NCI-H2081 treated with DMSO at 0.1 percent for 48 hours (cell line): ENCODE data around the gene PTK6.
"Not testable (repeated sequence)": the region's sequence is repeated elsewhere in the genome, so short reads cannot be mapped to it uniquely, and the experiment has no call there.

Experiments
- DNase-seq: peaks from one replicate; lab custom pipeline; 2025; lab: John Stamatoyannopoulos, UW

PTK6 gene

DNA sequence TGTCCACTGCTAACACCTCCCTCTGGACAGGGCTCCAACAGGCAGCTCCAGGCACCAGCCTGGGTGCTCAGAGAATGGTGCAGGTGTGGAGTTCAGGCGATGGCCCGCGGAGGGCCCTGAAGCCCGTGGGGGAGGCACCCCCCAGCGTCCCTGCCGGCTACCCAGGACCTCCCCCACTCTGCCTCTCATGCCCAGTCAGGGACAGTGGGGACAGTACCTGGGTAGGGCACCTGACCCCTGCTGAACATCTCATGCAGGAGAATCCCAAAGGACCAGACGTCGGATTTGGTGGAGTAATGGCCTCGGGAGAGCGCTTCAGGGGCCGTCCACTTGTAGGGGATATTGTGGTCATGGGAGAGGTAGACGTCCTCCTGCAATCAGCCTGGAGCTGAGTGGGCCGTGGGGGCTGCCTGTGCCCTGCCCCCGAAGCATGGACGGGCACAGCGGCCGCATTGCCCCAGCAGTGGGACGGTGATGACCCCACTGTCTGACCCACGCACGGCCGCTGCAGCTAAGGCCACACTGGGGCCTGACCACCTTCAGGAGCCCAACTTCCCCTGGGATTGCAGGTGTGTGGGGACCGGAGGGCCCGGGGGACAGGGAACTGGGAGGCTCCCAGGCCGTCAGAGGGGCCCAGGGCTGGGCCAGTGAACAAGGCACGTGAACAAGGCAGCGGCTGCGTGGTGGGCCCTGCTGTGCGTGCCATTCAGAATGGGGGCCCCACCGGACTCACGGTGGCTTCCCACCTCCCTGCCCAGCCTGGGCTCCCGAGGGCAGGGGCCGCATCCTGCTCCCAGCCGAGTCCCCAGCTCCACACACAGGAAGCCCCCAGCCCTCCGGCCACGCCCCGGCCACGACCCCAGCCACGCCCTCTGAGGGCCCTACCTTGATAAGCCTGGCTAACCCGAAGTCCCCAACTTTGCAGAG lies 7.1 kb downstream of the PTK6 start:
- no peak for DNase-seq

DNA sequence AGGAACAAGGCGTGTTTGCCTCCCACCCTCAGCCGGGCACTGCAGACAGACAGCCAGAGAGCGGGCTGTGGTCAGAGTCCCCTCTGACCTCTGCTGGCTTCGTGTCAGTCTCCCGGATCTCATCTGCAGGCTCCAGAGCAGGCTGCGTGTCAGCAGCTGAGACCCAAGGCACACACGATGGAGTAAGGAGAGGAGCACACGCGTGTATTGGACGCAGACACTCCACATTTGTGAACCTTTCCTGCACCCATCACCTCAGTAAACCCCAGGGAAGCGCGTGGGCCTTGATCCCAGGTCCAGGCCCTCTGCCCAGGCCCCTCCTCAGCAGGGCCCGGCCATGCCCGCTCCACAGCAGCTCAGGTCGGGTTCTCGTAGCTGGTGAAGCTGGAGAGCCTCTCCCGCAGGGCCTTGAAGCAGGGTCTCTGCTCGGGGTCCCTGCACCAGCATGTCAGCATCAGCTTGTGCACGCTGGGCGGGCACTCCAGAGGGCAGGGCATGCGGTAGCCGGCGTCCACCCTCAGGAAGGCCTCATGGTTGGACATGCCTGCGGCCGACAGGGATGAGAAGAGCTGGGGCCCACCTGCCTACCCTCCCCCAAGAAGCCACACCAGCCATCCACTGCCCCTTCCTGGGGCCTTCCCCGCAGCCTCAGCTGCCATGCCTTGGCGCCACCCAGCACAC lies 7.9 kb downstream of the PTK6 start:
- no peak for DNase-seq

DNA sequence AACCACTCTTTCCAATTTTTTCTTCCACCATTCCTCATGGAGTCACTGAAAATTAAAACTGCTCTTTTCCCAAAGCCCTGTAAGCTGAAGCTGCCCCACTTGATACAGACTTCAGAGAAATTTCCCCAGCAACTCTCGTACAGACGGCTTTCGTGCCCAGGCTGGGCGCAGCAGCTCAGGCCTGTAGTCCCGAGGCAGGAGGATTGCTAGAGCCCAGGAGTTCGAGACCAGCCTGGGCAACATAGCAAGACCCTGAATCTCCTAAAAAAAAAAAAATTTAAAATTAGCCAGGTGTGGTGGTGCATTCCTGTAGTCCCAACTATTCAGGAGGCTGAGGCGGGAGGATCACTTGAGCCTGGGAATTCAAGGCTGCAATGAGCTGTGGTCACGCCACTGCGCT lies 10.0 kb downstream of the PTK6 start:
- DNase-seq, result no peak

DNA sequence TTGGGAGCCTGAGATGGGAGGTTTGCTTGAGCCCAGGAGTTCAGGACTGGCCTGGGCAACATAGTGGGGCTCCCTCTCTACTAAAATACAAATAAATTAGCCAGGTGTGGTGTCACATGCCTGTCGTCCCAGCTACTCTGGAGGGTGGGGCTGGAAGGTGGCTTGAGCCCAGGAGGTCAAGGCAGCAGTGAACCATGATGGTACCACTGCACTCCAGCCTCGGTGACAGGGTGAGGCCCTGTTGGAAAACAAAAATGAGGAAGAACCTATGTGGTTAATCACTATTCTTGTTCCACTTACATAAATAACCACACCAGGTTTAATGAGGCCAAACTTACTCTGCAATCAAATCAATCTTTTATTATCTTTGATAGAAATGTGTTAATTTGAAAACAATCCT lies 11.2 kb downstream of the PTK6 start:
- DNase-seq, result no peak

DNA sequence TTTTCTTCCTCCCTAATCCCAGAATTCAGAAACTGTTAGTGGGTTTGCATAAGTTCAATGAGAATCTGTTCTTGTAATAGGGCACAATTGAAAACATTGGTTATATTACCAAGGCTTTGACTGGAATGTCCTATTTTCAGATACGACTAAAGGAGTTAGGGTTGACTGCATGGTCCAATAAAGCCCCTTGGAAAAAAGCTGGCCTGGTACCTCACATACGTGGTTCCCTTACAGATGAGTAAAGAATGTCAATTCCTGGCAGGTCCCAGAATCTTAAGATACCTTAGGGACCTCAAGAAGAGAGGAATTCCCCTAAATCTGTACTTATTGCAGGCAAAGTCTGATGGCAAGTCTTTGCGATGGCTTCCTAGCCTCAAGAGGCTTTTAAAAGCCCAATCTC lies 12.0 kb downstream of the PTK6 start:
- no peak for DNase-seq

DNA sequence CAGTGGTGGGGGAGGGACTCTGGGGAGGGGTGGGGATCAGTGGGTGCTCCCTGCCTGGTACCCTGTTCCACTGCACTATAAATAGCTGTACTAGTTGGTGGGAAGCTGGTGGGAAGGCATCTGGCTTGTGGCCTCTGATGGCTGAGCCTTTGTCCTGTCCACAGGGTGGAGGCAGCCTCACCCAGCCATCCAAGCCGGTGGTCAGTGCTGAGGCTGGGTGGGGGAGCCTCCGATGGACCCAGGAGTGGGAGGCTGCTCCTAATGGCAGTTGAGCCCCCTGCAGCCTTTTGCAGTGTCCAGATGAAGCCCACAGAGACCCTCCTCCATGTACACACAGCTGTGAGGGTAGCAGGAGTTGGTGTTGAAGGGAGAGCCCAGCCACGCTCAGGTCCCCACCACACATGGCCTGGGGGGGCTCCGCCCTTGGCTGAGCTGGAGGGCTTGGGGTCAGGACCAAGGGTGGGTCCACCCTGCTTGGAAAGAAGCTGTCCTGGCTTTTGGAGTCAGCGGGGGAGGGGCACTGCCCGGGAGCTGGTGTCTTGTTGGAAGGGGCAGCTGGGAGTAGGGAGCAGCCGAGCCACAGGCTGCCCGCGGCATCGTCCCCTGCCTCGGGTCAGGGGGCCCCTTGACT lies 14.1 kb downstream of the PTK6 start:
- no peak for DNase-seq

DNA sequence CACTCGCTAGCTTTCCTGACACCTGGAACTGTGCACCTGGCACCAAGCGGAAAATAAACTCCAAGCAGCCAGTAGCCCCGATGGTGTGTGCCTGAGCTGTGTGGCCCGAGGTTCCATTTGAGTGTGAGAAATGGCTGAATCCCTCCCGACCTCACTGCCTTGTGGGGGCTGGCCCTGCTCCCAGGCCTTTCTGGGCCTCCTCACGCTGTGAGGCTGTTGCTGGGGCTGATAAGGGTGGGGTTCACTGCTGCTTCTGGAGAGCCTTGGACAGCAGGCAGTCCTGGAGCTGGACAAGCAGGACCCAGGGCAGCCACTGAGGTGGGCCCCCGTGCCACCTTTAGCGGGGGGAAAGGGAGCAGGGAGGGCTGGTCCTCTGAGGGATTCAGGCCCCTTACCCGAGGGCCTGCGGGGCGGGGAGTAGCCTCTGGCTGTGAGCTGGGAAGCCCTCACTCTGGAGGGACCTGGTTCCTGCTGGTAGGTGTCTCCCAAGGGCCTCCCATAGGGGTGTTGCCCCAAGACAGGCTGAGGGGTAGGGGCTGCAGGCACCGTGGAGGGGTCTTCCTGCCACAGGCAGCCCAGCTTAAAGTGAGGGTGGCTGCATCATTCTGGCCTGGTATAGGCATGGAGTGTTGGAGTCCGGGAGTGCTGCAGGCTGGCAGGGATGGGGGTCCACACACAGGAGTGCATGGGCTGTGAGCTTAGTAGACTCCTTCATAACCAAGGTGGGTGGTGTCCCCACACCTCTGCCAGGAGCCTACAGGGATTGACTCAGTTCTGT lies 14.9 kb downstream of the PTK6 start:
- DNase-seq, result no peak

DNA sequence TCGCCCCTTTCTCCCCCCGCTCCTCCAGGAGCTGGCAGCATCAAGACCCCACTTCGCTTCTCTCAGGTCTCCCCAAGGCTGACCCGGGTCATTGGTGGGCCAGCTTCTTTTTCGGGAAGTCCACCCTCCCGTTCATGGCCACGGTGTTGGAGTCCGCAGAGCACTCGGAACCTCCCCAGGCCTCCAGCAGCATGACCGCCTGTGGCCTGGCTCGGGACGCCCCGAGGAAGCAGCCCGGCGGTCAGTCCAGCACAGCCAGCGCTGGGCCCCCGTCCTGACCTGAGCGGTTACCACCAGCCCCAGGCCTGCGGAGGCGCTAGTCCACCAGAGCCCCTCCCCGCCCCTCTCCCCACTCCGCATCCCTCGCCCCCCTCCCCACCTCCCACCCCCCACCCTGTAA lies 15.6 kb downstream of the PTK6 start:
- no peak for DNase-seq

DNA sequence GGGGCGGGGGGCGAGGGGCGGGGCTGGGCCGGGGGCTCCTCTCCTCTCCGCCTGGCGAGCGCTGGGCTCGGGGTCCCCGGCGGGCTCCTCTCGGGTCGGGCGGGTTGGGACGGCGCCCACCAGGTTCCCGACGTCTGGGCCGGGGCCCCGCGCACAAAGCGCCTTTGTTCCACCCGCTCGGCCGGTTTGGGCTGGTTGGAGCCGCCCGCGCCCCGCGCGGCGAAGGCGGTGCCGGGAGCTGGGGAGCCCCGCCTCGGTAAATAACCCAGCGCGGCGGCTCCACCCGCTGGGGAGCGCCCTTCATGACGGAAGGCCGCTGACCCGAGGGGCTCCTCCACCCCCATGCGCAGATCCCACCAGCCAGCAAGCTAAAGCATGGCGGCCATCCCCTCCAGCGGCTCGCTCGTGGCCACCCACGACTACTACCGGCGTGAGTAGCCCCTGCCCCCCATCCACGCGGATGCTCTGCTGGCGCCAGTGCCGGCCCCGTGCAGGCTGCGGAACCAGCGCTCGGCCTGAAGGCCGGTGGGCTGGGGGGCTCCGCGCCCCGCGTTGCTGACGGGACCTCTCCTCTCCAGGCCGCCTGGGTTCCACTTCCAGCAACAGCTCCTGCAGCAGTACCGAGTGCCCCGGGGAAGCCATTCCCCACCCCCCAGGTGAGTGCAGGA lies 16.1 kb downstream of the PTK6 start:
- DNase-seq, result no peak

DNA sequence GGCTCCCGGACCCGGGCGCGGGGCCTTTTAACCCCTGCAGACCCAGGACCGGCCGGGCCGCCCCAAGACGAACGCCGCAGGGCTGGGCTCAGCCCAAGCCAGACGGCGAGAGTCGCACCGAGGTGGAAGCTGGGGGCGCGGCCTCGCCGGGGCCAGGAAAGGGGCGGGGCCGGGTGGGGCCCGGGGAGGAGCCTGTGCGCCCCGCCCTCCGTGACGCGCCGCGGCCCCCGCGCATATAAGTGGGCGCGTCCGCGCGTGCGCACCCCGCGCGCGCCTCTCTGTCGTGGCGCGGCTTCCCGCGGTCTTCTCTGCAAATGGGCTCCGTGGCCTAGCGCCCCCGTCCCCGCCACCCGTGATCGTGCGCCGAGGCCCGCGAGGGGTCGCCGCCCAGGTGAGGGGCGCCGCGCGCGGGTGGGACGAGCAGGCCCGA lies 16.7 kb downstream of the PTK6 start, which contains the start of gene PPDPF:
Gene PPDPF (plus strand): TSS at position 262 of the 430 bp plus-strand sequence. CDS start 544 bp downstream, outside the sequence.
- DNase-seq, result no peak

DNA sequence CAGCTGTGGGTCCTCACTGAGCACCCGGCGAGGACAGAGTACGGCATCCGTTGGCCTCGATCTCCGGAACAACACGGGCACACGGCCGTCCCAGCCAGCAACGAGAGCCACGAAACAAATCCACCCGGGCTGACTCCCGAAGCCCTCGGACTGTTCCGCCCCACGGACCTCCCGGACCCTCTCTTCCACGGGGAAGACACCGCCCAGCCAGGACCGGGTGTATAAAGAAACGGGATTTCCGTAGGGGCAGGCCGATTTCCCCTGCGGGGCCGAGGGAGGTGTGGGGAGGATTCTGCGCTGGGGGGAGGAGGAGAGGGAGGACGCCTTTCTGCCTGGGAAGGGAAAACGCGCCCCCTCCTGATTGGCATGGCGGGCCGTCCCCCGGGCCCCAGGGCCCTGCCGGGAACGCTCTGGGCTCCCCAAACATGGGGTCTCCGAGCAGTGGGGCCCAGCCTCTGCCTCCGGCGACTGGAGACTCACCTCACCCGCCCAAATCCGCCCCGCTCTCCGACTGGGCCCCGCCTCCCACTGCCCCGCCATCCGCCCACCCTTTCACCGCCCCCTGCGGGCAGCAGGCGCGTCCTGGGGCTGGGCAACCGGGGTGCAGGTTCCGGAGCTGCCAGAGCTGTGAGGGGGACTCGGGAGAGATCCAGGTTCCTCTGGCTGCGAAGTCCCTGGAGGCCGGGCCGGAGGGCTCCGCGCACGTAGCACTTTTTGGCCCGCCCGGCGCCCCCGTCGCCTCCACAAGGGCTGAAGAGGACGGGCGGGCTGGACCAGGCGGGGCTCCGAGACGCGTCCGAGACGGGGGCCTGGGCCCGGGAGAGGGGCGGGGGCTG lies 17.3 kb downstream of the PTK6 start:
- no peak for DNase-seq

DNA sequence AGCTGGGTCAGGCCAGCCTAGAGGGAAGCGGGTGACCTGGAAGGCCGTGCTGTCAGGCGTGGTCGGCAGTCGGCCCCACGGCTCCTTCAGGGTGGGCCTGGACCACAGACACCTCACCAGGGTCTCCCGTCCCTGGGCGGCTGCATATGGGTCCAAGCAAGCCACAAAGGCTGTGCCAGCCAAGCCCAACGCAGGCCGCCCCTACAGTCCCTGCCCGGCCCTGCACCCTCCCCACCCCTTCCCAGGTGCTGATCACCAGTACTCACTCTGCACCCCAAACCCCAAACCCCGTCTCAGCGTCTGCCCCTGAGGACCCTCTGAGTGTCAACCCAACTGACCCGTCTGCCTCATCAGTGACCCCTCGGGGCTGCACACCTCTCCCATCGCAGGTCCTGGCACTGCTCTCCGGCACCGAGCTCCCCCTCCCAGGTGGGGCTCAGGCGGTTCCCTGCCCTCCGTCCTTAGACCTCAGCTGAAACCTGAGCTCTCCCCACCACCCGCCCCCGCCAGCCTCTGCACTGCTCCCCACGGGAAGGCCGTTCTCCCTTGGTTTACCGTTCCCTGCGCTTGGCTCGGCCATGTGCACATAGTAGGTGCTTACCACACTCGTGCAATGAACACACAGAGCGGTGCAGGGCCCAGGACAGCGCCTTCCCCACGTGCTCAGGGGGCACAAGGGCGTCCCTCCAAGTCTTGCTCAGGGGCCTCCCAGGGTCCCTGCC lies 18.1 kb downstream of the PTK6 start:
- DNase-seq, result no peak

DNA sequence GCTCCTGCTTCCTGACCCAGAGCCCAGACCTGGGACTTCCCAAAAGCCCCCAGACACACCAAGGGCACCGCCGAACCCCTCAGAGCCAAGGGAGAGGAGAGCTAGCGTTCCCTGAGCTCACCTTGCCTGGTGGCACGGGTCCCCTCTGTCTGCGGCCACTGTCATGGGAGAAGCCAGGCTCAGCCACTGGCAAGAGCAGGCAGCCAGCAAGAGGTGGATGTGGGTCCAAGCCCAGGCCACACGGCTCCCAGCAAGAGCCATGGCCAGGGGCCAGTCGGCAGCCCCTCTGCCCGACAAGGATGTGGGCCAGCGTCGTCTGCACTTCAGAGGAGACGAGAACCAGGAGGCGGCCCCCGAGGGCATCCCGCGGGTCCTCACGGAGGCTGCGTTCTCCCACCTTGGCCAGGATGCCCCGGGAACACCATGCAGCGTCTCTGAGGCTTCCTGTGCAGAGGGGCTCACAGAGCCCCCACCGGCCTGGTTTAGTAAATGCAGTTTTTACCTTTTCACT lies 18.8 kb downstream of the PTK6 start:
- no peak for DNase-seq

DNA sequence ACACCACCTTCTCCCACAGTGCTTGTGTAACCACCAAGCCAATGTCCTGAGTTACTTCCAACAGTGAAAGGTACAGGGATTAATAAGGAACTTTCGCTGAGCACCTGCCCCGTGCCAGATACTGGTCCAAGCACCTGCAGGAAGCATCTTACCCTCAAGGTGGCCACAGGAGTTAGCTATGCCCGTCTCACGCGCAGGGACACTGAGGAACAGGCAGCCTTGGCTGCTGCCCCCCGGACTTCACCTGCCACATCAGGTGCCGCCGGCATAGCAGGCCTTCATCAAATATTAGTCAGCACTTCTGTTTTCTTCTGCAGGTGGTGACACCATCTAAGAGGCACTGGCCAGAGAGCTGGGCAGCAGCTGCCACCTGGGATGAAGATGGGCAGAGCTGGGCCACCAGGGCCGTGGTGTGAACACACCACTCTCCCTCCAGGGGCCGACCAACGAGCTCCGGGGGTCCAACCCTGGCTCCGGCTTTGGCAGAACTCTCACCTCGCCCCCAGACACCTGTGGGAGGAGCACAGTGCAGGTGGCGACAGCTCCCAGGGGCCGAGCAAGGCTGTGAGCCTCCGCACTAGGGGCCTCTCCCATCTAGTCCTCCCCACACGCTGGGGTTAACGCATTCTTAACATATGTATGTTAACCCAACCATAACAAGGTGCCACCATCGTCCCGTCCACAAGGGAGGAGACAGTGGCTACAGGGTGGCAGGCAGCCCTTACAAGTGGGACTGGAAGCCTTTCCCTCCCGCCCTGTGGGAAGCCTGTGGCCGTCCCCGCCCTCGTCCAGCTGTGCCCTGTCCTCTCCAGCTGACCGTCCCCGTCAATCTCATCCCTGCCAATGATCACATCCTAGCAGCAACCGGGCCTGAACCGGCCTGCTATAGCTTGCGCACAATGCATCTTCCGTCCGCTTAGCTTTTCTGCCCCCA lies 19.5 kb downstream of the PTK6 start:
- no peak for DNase-seq

DNA sequence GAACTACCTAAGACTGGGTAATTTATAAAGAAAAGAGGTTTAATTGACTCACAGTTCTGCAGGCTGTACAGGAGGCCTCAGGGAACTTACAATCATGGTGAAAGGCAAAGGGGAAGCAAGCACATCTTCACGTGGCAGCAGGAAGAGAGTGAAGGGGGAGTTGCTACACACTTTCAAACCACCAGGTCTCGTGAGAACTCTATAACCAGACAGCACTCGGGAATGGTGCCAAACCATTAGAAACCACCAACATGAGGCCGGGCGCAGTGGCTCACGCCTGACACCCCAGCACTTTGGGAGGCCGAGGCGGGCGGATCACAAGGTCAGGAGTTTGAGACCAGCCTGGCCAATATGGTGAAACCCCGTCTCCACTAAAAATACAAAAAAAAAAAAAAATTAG lies 22.7 kb downstream of the PTK6 start:
- not testable (repeated sequence) for DNase-seq

DNA sequence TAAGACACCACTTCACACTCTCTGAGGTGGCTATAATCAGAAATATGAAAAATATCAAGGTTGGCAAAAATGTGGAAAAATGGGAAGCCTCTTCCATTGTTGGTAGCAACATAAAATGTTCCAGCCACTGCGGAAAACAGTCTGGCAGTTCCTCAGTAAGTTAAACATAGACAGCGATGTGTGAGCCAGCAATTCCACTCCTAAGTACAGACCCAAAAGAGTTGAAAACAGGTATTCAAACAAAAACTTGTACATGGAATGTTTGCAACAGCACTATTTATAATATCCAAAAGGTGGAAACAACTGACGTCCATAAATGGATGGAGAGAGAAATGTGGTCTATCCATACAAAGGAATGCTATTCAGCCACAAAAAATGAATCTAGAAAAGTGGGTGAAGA lies 24.0 kb downstream of the PTK6 start:
- no peak for DNase-seq

DNA sequence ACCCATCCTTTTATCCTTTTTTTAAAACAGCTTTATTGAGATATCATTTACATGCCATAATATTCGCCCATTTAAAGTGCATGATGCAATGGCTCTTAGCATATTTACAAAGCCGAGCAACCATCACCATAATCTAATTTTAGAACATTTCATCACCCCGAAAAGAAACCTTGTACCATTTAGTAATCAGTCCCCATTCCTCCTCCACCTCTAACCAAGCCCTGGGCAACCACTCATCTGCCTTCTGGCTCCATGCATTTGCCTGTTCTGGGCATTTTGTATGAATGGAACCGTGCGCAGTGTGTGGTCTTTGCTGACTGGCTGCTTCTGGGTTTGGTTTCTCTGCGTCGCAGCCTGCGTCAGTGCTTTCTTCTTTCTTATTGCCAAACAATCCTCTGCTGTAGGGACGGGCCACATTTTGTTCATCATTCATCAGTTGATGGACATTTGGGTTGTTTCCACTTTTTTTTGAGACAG lies 28.1 kb downstream of the PTK6 start:
- DNase-seq, result no peak

DNA sequence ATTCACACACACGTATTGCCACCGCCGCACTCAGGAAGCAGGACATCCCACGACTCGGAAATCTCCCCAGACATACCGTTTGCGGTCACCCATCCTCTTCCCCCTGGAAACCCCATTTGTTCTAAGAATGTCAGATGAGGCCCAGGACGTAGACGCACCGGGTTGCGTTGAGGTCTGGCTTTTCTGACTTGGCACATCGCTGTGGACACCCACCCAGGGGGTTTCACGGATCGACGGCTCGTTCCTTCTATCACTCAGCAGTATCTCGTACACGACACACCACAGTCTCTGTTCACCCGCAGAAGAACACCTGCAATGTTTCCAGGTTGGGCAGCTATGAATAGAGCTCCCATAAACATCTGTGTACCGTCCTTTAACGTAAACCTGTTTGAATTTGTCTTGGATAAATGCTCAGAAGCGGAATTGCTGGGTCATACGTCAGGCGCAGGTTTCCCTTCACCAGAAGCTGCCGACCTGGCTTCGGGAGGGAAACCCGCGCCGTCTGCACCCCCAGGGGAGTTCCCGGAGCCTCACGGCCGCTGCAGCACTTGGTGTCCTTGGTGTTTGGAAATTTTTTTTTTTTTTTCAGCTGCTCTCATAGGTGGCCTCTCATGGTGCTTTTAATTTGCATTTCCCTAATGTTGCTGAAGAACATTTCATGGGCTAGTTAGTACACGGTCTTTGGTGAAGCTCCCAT lies 29.0 kb downstream of the PTK6 start:
- no peak for DNase-seq
